HepG2 (cell line): ENCODE measurements around the gene HNRNPR. TPM values are rescaled to one million over a fixed set of nuclear protein-coding genes. Genes with fewer than 3 reads are reported as not detected.

ENCODE experiments used
- BORCS8-MEF2B ChIP-seq: sonication (generic); formaldehyde crosslinking; IDR thresholded peaks from 2 replicates; pipeline ENCODE4 v1.8.0; 2022; ENCODE audit warnings: mild to moderate bottlenecking, missing genetic modification reagents
- CCDC6 ChIP-seq: sonication (generic); formaldehyde crosslinking; IDR thresholded peaks from 2 replicates; pipeline ENCODE4 v1.8.1; 2022; ENCODE audit warnings: mild to moderate bottlenecking, missing genetic modification reagents, moderate library complexity
- HOXA5 ChIP-seq: sonication (generic); formaldehyde crosslinking; IDR thresholded peaks from 2 replicates; pipeline ENCODE4 v1.4.0; 2020; ENCODE audit warnings: missing genetic modification reagents
- IKZF4 ChIP-seq: sonication (generic); formaldehyde crosslinking; IDR thresholded peaks from 2 replicates; pipeline ENCODE4 v1.5.1; 2020; ENCODE audit warnings: borderline replicate concordance, mild to moderate bottlenecking, low read depth, missing genetic modification reagents; ENCODE audit errors: not compliant biosample characterization
- IRF2 ChIP-seq: IDR thresholded peaks from 2 replicates; pipeline ENCODE4 v1.6.1; 2018; ENCODE audit warnings: missing genetic modification reagents, missing compliant biosample characterization
- KDM4B ChIP-seq: sonication (generic); formaldehyde crosslinking; IDR thresholded peaks from 2 replicates; pipeline ENCODE4 v1.4.0; 2020; ENCODE audit warnings: missing genetic modification reagents
- SALL2 ChIP-seq: sonication (generic); formaldehyde crosslinking; IDR thresholded peaks from 2 replicates; pipeline ENCODE4 v1.8.1; 2023; ENCODE audit warnings: mild to moderate bottlenecking, missing genetic modification reagents, inconsistent platforms
- SAP130 ChIP-seq: IDR thresholded peaks from 2 replicates; pipeline ENCODE4 v1.6.1; 2016; ENCODE audit warnings: low read depth
- SIN3B ChIP-seq: fragments of 150-350 bp; IDR thresholded peaks from 2 replicates; pipeline ENCODE4 v1.6.1; 2014; ENCODE audit warnings: low read length
- ZFP36L1 ChIP-seq: sonication (generic); formaldehyde crosslinking; IDR thresholded peaks from 2 replicates; pipeline ENCODE4 v1.8.0; 2022; ENCODE audit warnings: mild to moderate bottlenecking, missing genetic modification reagents, moderate library complexity
- ZFP82 ChIP-seq: sonication (generic); formaldehyde crosslinking; IDR thresholded peaks from 2 replicates; pipeline ENCODE4 v1.5.1; 2020; ENCODE audit warnings: mild to moderate bottlenecking, missing genetic modification reagents, borderline replicate concordance
- ZNF556 ChIP-seq: sonication (generic); formaldehyde crosslinking; IDR thresholded peaks from 2 replicates; pipeline ENCODE4 v1.4.0; 2020; ENCODE audit warnings: mild to moderate bottlenecking, missing genetic modification reagents, borderline replicate concordance
- ZSCAN29 ChIP-seq: sonication (generic); formaldehyde crosslinking; conservative IDR thresholded peaks from 2 replicates; pipeline ENCODE4 v1.4.0; 2020; ENCODE audit warnings: mild to moderate bottlenecking, missing genetic modification reagents
- polyA plus RNA-seq, 8 experiments: library from polyadenylated mRNA; depleted of rRNA in 3 of 8; stranded (reverse) in 7 of 8; unstranded in 1 of 8; fragments of >200 nt; fragmentation: Illumina TruSeq in 4 of 8; extraction: Trizol in 4 of 8; gene quantifications; 2 replicates each; pipeline versions ENCODE4 v1.2.1 to v1.2.3, GENCODE V29; 2011 to 2016; ENCODE audit warnings: low read depth in 4 of 8, missing spikeins in 1 of 8, mixed read lengths in 1 of 8; ENCODE audit not compliant: insufficient read depth in 1 of 8
- total RNA-seq, 5 experiments: library from RNA; depleted of rRNA; stranded (reverse); fragments of >200 nt; fragmentation: Illumina TruSeq; extraction: Trizol; gene quantifications; 2 replicates each; pipeline ENCODE4 v1.2.3, GENCODE V29; 2016; ENCODE audit warnings: low read depth in 1 of 5
- TF ChIP-seq, protein P1 (sequence below): IDR thresholded peaks from 2 replicates; pipeline ENCODE4 v1.6.1; 2016; ENCODE audit warnings: mild to moderate bottlenecking, missing biosample characterization, missing genetic modification reagents
- TF ChIP-seq, protein P2 (sequence below): IDR thresholded peaks from 2 replicates; pipeline ENCODE4 v1.6.1; 2016; ENCODE audit warnings: missing compliant biosample characterization, missing genetic modification reagents, borderline replicate concordance
- TF ChIP-seq, protein P3 (sequence below): IDR thresholded peaks from 2 replicates; pipeline ENCODE4 v1.6.1; 2012; ENCODE audit warnings: low read depth, low read length, improper control_type of control experiment
- TF ChIP-seq, protein P4 (sequence below): sonication (generic); formaldehyde crosslinking; IDR thresholded peaks from 2 replicates; pipeline ENCODE4 v1.4.0; 2020; ENCODE audit warnings: missing genetic modification reagents, borderline replicate concordance
- TF ChIP-seq, protein P5 (sequence below): sonication (generic); formaldehyde crosslinking; IDR thresholded peaks from 2 replicates; pipeline ENCODE4 v1.4.0; 2020; ENCODE audit warnings: missing genetic modification reagents, borderline replicate concordance

HNRNPR gene
- total and polyA plus RNA-seq, 2 of the 13 experiments (the other 11 are each of a cell fraction or from before 2014, with no cell fraction given): 133 to 216 TPM

DNA sequence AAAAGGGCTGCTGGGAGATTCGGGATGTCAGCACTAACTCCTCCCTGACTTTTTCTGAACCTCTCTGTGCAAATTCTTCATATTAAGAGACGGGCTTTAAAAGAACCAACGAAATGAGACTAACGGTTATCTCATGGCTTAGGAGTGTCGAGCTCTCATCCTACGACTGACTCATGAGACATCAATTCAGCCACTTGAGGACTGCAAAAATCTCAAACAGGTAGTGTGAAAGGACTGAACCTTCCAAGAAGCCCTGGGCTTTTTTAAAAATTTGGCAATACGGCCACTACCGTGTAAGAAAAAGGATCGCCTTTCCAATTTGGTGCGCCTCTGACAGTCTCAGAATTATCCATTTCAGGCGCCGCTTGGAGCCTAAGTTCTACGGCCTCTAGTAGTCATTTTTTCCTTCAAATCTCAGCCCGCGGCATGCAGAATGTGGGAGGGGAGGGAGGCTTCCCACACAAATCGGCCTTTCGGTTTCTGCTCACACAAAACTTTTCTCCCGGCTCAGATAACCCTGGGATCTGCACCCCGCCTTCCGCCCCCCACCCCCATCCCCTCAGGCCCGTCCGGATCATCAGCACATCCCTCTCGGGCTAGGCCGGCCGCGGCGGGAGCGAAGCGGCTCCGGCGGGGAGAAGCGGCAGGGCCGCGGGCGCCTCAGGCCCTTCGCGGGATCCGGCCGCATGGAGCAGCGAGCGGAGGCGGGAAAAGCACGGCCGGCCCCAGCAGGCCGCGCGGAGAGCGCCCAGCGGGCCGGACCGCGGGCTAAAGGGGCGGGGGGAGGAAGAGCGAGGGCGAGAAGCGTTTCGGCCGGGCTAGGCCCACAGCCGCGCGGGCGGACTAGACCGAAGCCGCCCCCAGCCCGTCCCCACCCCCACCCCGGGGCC, 618 bp downstream of the HNRNPR start (continued):
- TF ChIP-seq HOXA5: 0 out of 2 replicates have a peak, but pooled peaks have one; percentile 12
- TF ChIP-seq SAP130 (CRISPR knock-in tag): no peak; the same call in 1 of the 2 replicates
- 0 out of 2 replicates have a peak, but pooled peaks have one; percentile 17 for TF ChIP-seq ZFP82 (CRISPR knock-in tag)
- TF ChIP-seq, protein P1, sequence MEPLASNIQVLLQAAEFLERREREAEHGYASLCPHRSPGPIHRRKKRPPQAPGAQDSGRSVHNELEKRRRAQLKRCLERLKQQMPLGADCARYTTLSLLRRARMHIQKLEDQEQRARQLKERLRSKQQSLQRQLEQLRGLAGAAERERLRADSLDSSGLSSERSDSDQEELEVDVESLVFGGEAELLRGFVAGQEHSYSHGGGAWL (CRISPR knock-in tag): 0 out of 2 replicates have a peak, but pooled peaks have one; percentile 41
- TF ChIP-seq ZFP36L1 (CRISPR knock-in tag): no peak
- TF ChIP-seq, protein P2, sequence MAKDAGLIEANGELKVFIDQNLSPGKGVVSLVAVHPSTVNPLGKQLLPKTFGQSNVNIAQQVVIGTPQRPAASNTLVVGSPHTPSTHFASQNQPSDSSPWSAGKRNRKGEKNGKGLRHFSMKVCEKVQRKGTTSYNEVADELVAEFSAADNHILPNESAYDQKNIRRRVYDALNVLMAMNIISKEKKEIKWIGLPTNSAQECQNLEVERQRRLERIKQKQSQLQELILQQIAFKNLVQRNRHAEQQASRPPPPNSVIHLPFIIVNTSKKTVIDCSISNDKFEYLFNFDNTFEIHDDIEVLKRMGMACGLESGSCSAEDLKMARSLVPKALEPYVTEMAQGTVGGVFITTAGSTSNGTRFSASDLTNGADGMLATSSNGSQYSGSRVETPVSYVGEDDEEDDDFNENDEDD (CRISPR knock-in tag): peak; percentile 75
- TF ChIP-seq, protein P3, sequence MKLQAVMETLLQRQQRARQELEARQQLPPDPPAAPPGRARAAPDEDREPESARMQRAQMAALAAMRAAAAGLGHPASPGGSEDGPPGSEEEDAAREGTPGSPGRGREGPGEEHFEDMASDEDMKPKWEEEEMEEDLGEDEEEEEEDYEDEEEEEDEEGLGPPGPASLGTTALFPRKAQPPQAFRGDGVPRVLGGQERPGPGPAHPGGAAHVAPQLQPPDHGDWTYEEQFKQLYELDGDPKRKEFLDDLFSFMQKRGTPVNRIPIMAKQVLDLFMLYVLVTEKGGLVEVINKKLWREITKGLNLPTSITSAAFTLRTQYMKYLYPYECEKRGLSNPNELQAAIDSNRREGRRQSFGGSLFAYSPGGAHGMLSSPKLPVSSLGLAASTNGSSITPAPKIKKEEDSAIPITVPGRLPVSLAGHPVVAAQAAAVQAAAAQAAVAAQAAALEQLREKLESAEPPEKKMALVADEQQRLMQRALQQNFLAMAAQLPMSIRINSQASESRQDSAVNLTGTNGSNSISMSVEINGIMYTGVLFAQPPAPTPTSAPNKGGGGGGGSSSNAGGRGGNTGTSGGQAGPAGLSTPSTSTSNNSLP: no peak
- TF ChIP-seq SALL2 (CRISPR knock-in tag): 0 out of 2 replicates have a peak, but pooled peaks have one; percentile 7
- 0 out of 2 replicates have a peak, but pooled peaks have one; percentile 19 for TF ChIP-seq IRF2
- TF ChIP-seq SIN3B: no peak
- TF ChIP-seq, protein P4, sequence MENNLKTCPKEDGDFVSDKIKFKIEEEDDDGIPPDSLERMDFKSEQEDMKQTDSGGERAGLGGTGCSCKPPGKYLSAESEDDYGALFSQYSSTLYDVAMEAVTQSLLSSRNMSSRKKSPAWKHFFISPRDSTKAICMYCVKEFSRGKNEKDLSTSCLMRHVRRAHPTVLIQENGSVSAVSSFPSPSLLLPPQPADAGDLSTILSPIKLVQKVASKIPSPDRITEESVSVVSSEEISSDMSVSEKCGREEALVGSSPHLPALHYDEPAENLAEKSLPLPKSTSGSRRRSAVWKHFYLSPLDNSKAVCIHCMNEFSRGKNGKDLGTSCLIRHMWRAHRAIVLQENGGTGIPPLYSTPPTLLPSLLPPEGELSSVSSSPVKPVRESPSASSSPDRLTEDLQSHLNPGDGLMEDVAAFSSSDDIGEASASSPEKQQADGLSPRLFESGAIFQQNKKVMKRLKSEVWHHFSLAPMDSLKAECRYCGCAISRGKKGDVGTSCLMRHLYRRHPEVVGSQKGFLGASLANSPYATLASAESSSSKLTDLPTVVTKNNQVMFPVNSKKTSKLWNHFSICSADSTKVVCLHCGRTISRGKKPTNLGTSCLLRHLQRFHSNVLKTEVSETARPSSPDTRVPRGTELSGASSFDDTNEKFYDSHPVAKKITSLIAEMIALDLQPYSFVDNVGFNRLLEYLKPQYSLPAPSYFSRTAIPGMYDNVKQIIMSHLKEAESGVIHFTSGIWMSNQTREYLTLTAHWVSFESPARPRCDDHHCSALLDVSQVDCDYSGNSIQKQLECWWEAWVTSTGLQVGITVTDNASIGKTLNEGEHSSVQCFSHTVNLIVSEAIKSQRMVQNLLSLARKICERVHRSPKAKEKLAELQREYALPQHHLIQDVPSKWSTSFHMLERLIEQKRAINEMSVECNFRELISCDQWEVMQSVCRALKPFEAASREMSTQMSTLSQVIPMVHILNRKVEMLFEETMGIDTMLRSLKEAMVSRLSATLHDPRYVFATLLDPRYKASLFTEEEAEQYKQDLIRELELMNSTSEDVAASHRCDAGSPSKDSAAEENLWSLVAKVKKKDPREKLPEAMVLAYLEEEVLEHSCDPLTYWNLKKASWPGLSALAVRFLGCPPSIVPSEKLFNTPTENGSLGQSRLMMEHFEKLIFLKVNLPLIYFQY (CRISPR knock-in tag): no peak
- no peak for TF ChIP-seq KDM4B (CRISPR knock-in tag)
- TF ChIP-seq ZSCAN29 (CRISPR knock-in tag): no peak
- TF ChIP-seq, protein P5, sequence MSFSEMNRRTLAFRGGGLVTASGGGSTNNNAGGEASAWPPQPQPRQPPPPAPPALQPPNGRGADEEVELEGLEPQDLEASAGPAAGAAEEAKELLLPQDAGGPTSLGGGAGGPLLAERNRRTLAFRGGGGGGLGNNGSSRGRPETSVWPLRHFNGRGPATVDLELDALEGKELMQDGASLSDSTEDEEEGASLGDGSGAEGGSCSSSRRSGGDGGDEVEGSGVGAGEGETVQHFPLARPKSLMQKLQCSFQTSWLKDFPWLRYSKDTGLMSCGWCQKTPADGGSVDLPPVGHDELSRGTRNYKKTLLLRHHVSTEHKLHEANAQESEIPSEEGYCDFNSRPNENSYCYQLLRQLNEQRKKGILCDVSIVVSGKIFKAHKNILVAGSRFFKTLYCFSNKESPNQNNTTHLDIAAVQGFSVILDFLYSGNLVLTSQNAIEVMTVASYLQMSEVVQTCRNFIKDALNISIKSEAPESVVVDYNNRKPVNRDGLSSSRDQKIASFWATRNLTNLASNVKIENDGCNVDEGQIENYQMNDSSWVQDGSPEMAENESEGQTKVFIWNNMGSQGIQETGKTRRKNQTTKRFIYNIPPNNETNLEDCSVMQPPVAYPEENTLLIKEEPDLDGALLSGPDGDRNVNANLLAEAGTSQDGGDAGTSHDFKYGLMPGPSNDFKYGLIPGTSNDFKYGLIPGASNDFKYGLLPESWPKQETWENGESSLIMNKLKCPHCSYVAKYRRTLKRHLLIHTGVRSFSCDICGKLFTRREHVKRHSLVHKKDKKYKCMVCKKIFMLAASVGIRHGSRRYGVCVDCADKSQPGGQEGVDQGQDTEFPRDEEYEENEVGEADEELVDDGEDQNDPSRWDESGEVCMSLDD (CRISPR knock-in tag): 0 out of 2 replicates have a peak, but pooled peaks have one; percentile 48
- no peak for TF ChIP-seq CCDC6 (CRISPR knock-in tag)
- TF ChIP-seq BORCS8-MEF2B (CRISPR knock-in tag): peak; percentile 43; the same call in 1 of the 2 replicates
- peak; percentile 84 for TF ChIP-seq IKZF4
- TF ChIP-seq ZNF556 (CRISPR knock-in tag): 0 out of 2 replicates have a peak, but pooled peaks have one; percentile 11
